H1 (cell line): ENCODE measurements around the gene TTBK2. TPM values are rescaled to one million over a fixed set of nuclear protein-coding genes. Genes with fewer than 3 reads are reported as not detected.

Source experiments
- CBX5 ChIP-seq: fragments of 300-800, 300-1000 bp; sonication (generic); IDR thresholded peaks from 2 replicates; pipeline ENCODE4 v1.7.1; 2016; ENCODE audit warnings: antibody characterized with exemption, low read length, low read depth
- CBX8 ChIP-seq: fragments of 300-800, 300-1000 bp; sonication (generic); IDR thresholded peaks from 2 replicates; pipeline ENCODE4 v1.7.1; 2016; ENCODE audit warnings: low read depth, low read length, borderline replicate concordance
- GABPA ChIP-seq: IDR thresholded peaks from 2 replicates; pipeline ENCODE4 v1.6.1; 2011; ENCODE audit warnings: mild to moderate bottlenecking, low read length, moderate library complexity, borderline replicate concordance; ENCODE audit not compliant: insufficient read depth
- JUND ChIP-seq: IDR thresholded peaks from 2 replicates; pipeline ENCODE4 v1.6.1; 2011; ENCODE audit warnings: mild to moderate bottlenecking, improper control_type of control experiment, low read length
- KDM5A ChIP-seq: fragments of 200-600 bp; IDR thresholded peaks from 2 replicates; pipeline ENCODE4 v1.7.1; 2012; ENCODE audit warnings: mild to moderate bottlenecking, low read length, inconsistent platforms, mixed read lengths
- MAX ChIP-seq: IDR thresholded peaks from 2 replicates; pipeline ENCODE4 v1.6.1; 2012; ENCODE audit warnings: inconsistent platforms
- NANOG ChIP-seq: IDR thresholded peaks from 2 replicates; pipeline ENCODE4 v1.6.1; 2011; ENCODE audit warnings: low read length, low read depth, mild to moderate bottlenecking, inconsistent platforms; ENCODE audit not compliant: insufficient read depth, poor library complexity, severe bottlenecking
- SP1 ChIP-seq: IDR thresholded peaks from 2 replicates; pipeline ENCODE4 v1.6.1; 2011; ENCODE audit warnings: low read depth, low read length
- SP2 ChIP-seq: IDR thresholded peaks from 2 replicates; pipeline ENCODE4 v1.6.1; 2012; ENCODE audit warnings: mild to moderate bottlenecking, low read length, inconsistent platforms
- SRF ChIP-seq: IDR thresholded peaks from 2 replicates; pipeline ENCODE4 v1.6.1; 2011; ENCODE audit warnings: mild to moderate bottlenecking, low read depth, low read length, moderate library complexity
- TCF12 ChIP-seq: IDR thresholded peaks from 2 replicates; pipeline ENCODE4 v1.6.1; 2011; ENCODE audit warnings: low read depth, mild to moderate bottlenecking, low read length
- TEAD4 ChIP-seq: IDR thresholded peaks from 2 replicates; pipeline ENCODE4 v1.6.1; 2012; ENCODE audit warnings: low read depth, low read length, inconsistent platforms, mixed read lengths
- USF2 ChIP-seq: IDR thresholded peaks from 2 replicates; pipeline ENCODE4 v1.6.1; 2011; ENCODE audit warnings: low read length, improper control_type of control experiment
- ZNF274 ChIP-seq: IDR thresholded peaks from 2 replicates; pipeline ENCODE4 v1.7.0; 2012; ENCODE audit warnings: low read length, borderline replicate concordance; ENCODE audit errors: extremely low read depth
- polyA plus RNA-seq, 7 experiments: library from polyadenylated mRNA; depleted of rRNA in 3 of 7; stranded (reverse) in 5 of 7; unstranded in 2 of 7; fragments of >200 nt in 5 of 7; fragments of 200-250 nt in 2 of 7; gene quantifications; 1 replicate in 5 of 7; 2 replicates in 1 of 7; 4 replicates in 1 of 7; pipeline versions ENCODE4 v1.2.1 to v1.2.3, GENCODE V29; 2011 to 2013; ENCODE audit warnings: missing spikeins in 2 of 7, mixed read lengths in 2 of 7
- total RNA-seq: library from RNA; stranded (reverse); fragmentation: NEBNext Ultra II Directional; extraction: Animal tissue kit (Norgen Biotek cat#: 25700); gene quantifications from 2 replicates; pipeline ENCODE4 v1.2.1, GENCODE V29; 2021

Gene TTBK2
- total and polyA plus RNA-seq, 2 of the 8 experiments (the other 6 are each of a cell fraction or from before 2014, with no cell fraction given), result 2.7 to 18.2 TPM

GRCh38 chr15:42920519-42921341 is at the start of gene TTBK2 (continued):
- TF ChIP-seq GABPA, result no peak
- TF ChIP-seq TCF12, result no peak
- TF ChIP-seq NANOG, result no peak
- no peak for TF ChIP-seq JUND
- no peak for TF ChIP-seq USF2
- no peak for TF ChIP-seq SRF
- TF ChIP-seq KDM5A, result no peak
- TF ChIP-seq SP1, result peak; percentile 99
- no peak for TF ChIP-seq ZNF274
- no peak for TF ChIP-seq MAX
- no peak for TF ChIP-seq CBX5
- TF ChIP-seq CBX8, result no peak
- peak; percentile 92 for TF ChIP-seq SP2
- TF ChIP-seq TEAD4, result no peak
